H9 (cell line): ENCODE data around the gene IL24. TPM values are rescaled to one million over a fixed set of nuclear protein-coding genes. Genes with fewer than 3 reads are reported as not detected.

ENCODE experiments used
- DNase-seq: peaks from one replicate; pipeline ENCODE4 v3.0.0-alpha.2; 2017
- H2AFZ ChIP-seq: one replicate; pipeline ENCODE4 v1.6.1; 2013; ENCODE audit warnings: mild to moderate bottlenecking, low read length, control low read depth, moderate library complexity
- H2AK5ac ChIP-seq: 2 replicates; pipeline ENCODE4 v1.6.1; 2013; ENCODE audit warnings: low read length, control low read depth, mixed read lengths; ENCODE audit not compliant: insufficient read length
- H2BK120ac ChIP-seq: one replicate; pipeline ENCODE4 v1.6.1; 2013; ENCODE audit warnings: low read depth, mild to moderate bottlenecking, low read length, control low read depth, inconsistent platforms; ENCODE audit not compliant: poor library complexity, severe bottlenecking
- H2BK12ac ChIP-seq: 2 replicates; pipeline ENCODE4 v1.6.1; 2013; ENCODE audit warnings: low read length, control low read depth, mixed read lengths, low read depth; ENCODE audit not compliant: insufficient read length
- H2BK15ac ChIP-seq: 2 replicates; pipeline ENCODE4 v1.6.1; 2013; ENCODE audit warnings: low read depth, low read length, control low read depth
- H2BK20ac ChIP-seq: one replicate; pipeline ENCODE4 v1.6.1; 2013; ENCODE audit warnings: low read depth, mild to moderate bottlenecking, low read length, control low read depth, inconsistent platforms; ENCODE audit not compliant: poor library complexity, severe bottlenecking
- H2BK5ac ChIP-seq: 2 replicates; pipeline ENCODE4 v1.6.1; 2013; ENCODE audit warnings: low read length, control low read depth, mixed read lengths; ENCODE audit not compliant: insufficient read length
- H3K14ac ChIP-seq: 2 replicates; pipeline ENCODE4 v1.6.1; 2013; ENCODE audit warnings: low read length, control low read depth; ENCODE audit not compliant: insufficient read depth
- H3K18ac ChIP-seq: 2 replicates; pipeline ENCODE4 v1.6.1; 2013; ENCODE audit warnings: low read depth, mild to moderate bottlenecking, mixed read lengths, low read length, control low read depth; ENCODE audit not compliant: insufficient read length
- H3K23ac ChIP-seq: 2 replicates; pipeline ENCODE4 v1.6.1; 2013; ENCODE audit warnings: low read length, control low read depth, mixed read lengths, low read depth; ENCODE audit not compliant: insufficient read length
- H3K23me2 ChIP-seq: 2 replicates; pipeline ENCODE4 v1.6.1; 2013; ENCODE audit warnings: low read depth, mild to moderate bottlenecking, mixed read lengths, low read length, control low read depth; ENCODE audit not compliant: insufficient read length, poor library complexity, severe bottlenecking
- H3K27ac ChIP-seq: 2 replicates; pipeline ENCODE4 v1.5.1; 2013; ENCODE audit warnings: low read length, control low read depth, mixed read lengths, low read depth; ENCODE audit not compliant: insufficient read length
- H3K27me3 ChIP-seq: 2 replicates; pipeline ENCODE4 v1.6.1; 2013; ENCODE audit warnings: low read length, control low read depth, inconsistent platforms; ENCODE audit not compliant: insufficient read depth
- H3K4ac ChIP-seq: 2 replicates; pipeline ENCODE4 v1.6.1; 2013; ENCODE audit warnings: low read depth, mild to moderate bottlenecking, control low read depth, inconsistent platforms, low read length, moderate library complexity
- H3K4me1 ChIP-seq: 2 replicates; pipeline ENCODE4 v1.6.1; 2013; ENCODE audit warnings: low read length, control low read depth, inconsistent platforms; ENCODE audit not compliant: insufficient read depth
- H3K4me2 ChIP-seq: 2 replicates; pipeline ENCODE4 v1.6.1; 2013; ENCODE audit warnings: low read length, control low read depth, mixed read lengths; ENCODE audit not compliant: insufficient read length, insufficient read depth
- H3K56ac ChIP-seq: 2 replicates; pipeline ENCODE4 v1.6.1; 2013; ENCODE audit warnings: low read depth, mild to moderate bottlenecking, mixed read lengths, low read length, control low read depth; ENCODE audit not compliant: insufficient read length
- H3K79me1 ChIP-seq: 2 replicates; pipeline ENCODE4 v1.6.1; 2013; ENCODE audit warnings: low read depth, mild to moderate bottlenecking, moderate library complexity, low read length, control low read depth, inconsistent platforms; ENCODE audit not compliant: insufficient read depth, poor library complexity, severe bottlenecking
- H3K79me2 ChIP-seq: 2 replicates; pipeline ENCODE4 v1.6.1; 2013; ENCODE audit warnings: low read length, control low read depth, inconsistent platforms; ENCODE audit not compliant: insufficient read depth
- H3K9ac ChIP-seq: 2 replicates; pipeline ENCODE4 v1.6.1; 2013; ENCODE audit warnings: low read length, control low read depth, mixed read lengths; ENCODE audit not compliant: insufficient read length; ENCODE audit errors: extremely low read depth
- H3K9me3 ChIP-seq: one replicate; pipeline ENCODE4 v1.6.1; 2013; ENCODE audit warnings: low read depth, low read length, inconsistent platforms; ENCODE audit not compliant: control insufficient read depth
- H3T11ph ChIP-seq: one replicate; pipeline ENCODE4 v1.6.1; 2013; ENCODE audit warnings: mild to moderate bottlenecking, low read length, control low read depth, inconsistent platforms
- H4K20me1 ChIP-seq: one replicate; pipeline ENCODE4 v1.6.1; 2013; ENCODE audit not compliant: control insufficient read depth, insufficient read length, insufficient read depth
- H4K5ac ChIP-seq: 2 replicates; pipeline ENCODE4 v1.6.1; 2013; ENCODE audit warnings: low read depth, mild to moderate bottlenecking, mixed read lengths, low read length, control low read depth; ENCODE audit not compliant: insufficient read length
- H4K8ac ChIP-seq: replicated peaks from 2 replicates; pipeline ENCODE4 v1.6.1; 2013; ENCODE audit warnings: low read length, control low read depth, mixed read lengths, low read depth; ENCODE audit not compliant: insufficient read length
- H4K91ac ChIP-seq: 2 replicates; pipeline ENCODE4 v1.6.1; 2013; ENCODE audit warnings: low read depth, mild to moderate bottlenecking, moderate library complexity, mixed read lengths, low read length, control low read depth; ENCODE audit not compliant: insufficient read length
- H3K27ac Mint-ChIP-seq, 3 experiments: 2 replicates in 2 of 3; 3 replicates in 1 of 3; pipeline ENCODE4 v1.8.0; 2020 to 2021; ENCODE audit warnings: mixed read lengths in 3 of 3, mild to moderate bottlenecking in 1 of 3, moderate library complexity in 1 of 3
- H3K27me3 Mint-ChIP-seq: 2 replicates; pipeline ENCODE4 v1.8.0; 2021; ENCODE audit warnings: low read depth, mild to moderate bottlenecking, moderate library complexity, mixed read lengths
- H3K36me3 Mint-ChIP-seq, 3 experiments: 2 replicates in 2 of 3; 3 replicates in 1 of 3; pipeline ENCODE4 v1.8.0; 2020 to 2021; ENCODE audit warnings: low read depth in 3 of 3, mixed read lengths in 3 of 3; ENCODE audit not compliant: insufficient read depth in 1 of 3
- H3K4me1 Mint-ChIP-seq, 2 experiments: 2 replicates each; pipeline ENCODE4 v1.8.0; 2020; ENCODE audit warnings: mixed read lengths in 2 of 2
- H3K4me3 Mint-ChIP-seq, 2 experiments: 2 replicates in 1 of 2; 3 replicates in 1 of 2; pipeline ENCODE4 v1.8.0; 2020 to 2021; ENCODE audit warnings: mild to moderate bottlenecking in 2 of 2, mixed read lengths in 2 of 2, moderate library complexity in 1 of 2
- H3K9me3 Mint-ChIP-seq, 2 experiments: 2 replicates in 1 of 2; 3 replicates in 1 of 2; pipeline ENCODE4 v1.8.0; 2020; ENCODE audit warnings: mild to moderate bottlenecking in 2 of 2, mixed read lengths in 2 of 2, moderate library complexity in 1 of 2
- CTCF ChIP-seq: fragments of 200-600 bp; sonication (generic); conservative IDR thresholded peaks from 3 replicates; pipeline ENCODE4 v1.8.0; 2021; ENCODE audit warnings: antibody characterized with exemption, mild to moderate bottlenecking
- WGBS: extraction: QIAGEN DNeasy Blood & Tissue Kit; methylation state at CpG from one replicate; pipeline ENCODE4 v1.1.7; 2013; ENCODE audit warnings: missing lambda C conversion rate, low lambda C conversion rate, mixed read lengths; ENCODE audit not compliant: insufficient read length; ENCODE audit errors: extremely low coverage; 5-methylcytosine and 5-hydroxymethylcytosine counted together
- total RNA-seq: library from RNA; stranded (reverse); gene quantifications from 2 replicates; pipeline ENCODE4 v1.2.1, GENCODE V29; 2021

Gene IL24
- total RNA-seq, 1 experiment from 2014 or later, result not detected

GRCh38 chr1:206929524-206929923, 32.3 kb downstream of the IL24 start:
- WGBS, result no CpG with 5 or more reads among the region's 6 CpGs
- H4K8ac ChIP-seq, result no peak overlapping the region
- no peak overlapping the region; a peak in 1 of 7 replicates for H3K27ac Mint-ChIP-seq
- H3K27me3 Mint-ChIP-seq, result peaks cover 4% of the 10 kb centered on the region
- H3K9ac ChIP-seq, result no peak overlapping the region
- H3K23ac ChIP-seq, result no peak overlapping the region
- H2BK12ac ChIP-seq, result no peak overlapping the region
- no peaks in the 10 kb centered on the region for H3K36me3 Mint-ChIP-seq
- H3T11ph ChIP-seq, result no peak overlapping the region
- no peak overlapping the region; a peak in 1 of 5 replicates for H3K4me3 Mint-ChIP-seq
- H3K4me2 ChIP-seq, result no peak overlapping the region
- no peak overlapping the region for H2BK20ac ChIP-seq
- no peaks in the 10 kb centered on the region for H3K9me3 Mint-ChIP-seq
- H3K4me1 Mint-ChIP-seq, result peaks cover 0 to 3% of the 10 kb centered on the region in 2 experiments; a peak in 1 of 4 replicates
- H4K91ac ChIP-seq, result no peak overlapping the region
- H4K5ac ChIP-seq, result no peak overlapping the region
- no peak overlapping the region for H2AK5ac ChIP-seq
- no peak for DNase-seq
- H3K9me3 ChIP-seq, result no peaks in the 10 kb centered on the region
- H3K18ac ChIP-seq, result no peak overlapping the region
- no peak overlapping the region for H2BK15ac ChIP-seq
- H3K27me3 ChIP-seq, result no peaks in the 10 kb centered on the region
- H2AFZ ChIP-seq, result no peak overlapping the region
- H3K56ac ChIP-seq, result no peak overlapping the region
- no peak overlapping the region for H3K14ac ChIP-seq
- H3K4me1 ChIP-seq, result no peaks in the 10 kb centered on the region
- no peaks in the 10 kb centered on the region for H3K79me2 ChIP-seq
- no peak overlapping the region for H3K27ac ChIP-seq
- no peak overlapping the region for H2BK5ac ChIP-seq
- no peaks in the 10 kb centered on the region for H3K23me2 ChIP-seq
- no peaks in the 10 kb centered on the region for H3K79me1 ChIP-seq
- no peak overlapping the region for H3K4ac ChIP-seq
- H4K20me1 ChIP-seq, result no peaks in the 10 kb centered on the region
- H2BK120ac ChIP-seq, result no peak overlapping the region
- TF ChIP-seq CTCF, result peak; percentile 20; the same call in 1 of the 3 replicates
